Hair follicle dermal papilla cell (primary cell): ENCODE results near the gene NUP214. TPM values are rescaled to one million over a fixed set of nuclear protein-coding genes. Genes with fewer than 3 reads are reported as not detected.

ENCODE experiments used
- small RNA-seq: library from RNA; depleted of rRNA; stranded (forward); fragments of <200 nt; gene quantifications from one replicate; pipeline ENCODE3, GENCODE V24; 2012
- total RNA-seq: library from RNA; depleted of rRNA; stranded (reverse); fragments of >200 nt; gene quantifications from 2 replicates; pipeline ENCODE4 v1.2.3, GENCODE V29; 2012

NUP214 gene
- 18.9 and 20.3 TPM in 2 replicates for total RNA-seq

GRCh38 chr9:131125288-131126058 lies at the start of gene NUP214:
Gene NUP214 (plus strand): TSS chr9:131125586. CDS start chr9:131125705, 119 bp downstream.

GRCh38 chr9:131096269-131097125 lies 28.9 kb upstream of the NUP214 start, which contains the start of gene AIF1L:
Gene AIF1L (plus strand): TSS chr9:131096531. CDS start chr9:131096630, 99 bp downstream.

GRCh38 chr9:131276094-131276888 lies 150.9 kb downstream of the NUP214 start, which contains the start of gene FAM78A:
Gene FAM78A (minus strand): TSS chr9:131276510. CDS start chr9:131276179, 331 bp downstream.

Small RNAs within 50 kb of the gene (small RNA-seq; reads per million reads assigned to genes)
- gene RNU6-881P: not detected

Other genes starting within 250 kb of the NUP214 start
- not detected in 2 replicates for gene QRFP, start 228.8 kb upstream of the NUP214 start, total RNA-seq
- 1.3 and 5.6 TPM in 2 replicates for gene FIBCD1, start 186.3 kb upstream of the NUP214 start, total RNA-seq
- gene LAMC3, start 116.4 kb upstream of the NUP214 start, total RNA-seq: 1.8 and 3.7 TPM in 2 replicates
- gene AIF1L, start 29.1 kb upstream of the NUP214 start, total RNA-seq: 0.16 and 0.85 TPM in 2 replicates
- 0.49 and 0.73 TPM in 2 replicates for gene FAM78A, start 150.9 kb downstream of the NUP214 start, total RNA-seq
- gene PLPP7, start 164.1 kb downstream of the NUP214 start, total RNA-seq: 9.2 and 10.6 TPM in 2 replicates